HG03064 (cell line): ENCODE results near the gene RHOXF1.
"Not testable (repeated sequence)": the region's sequence is repeated elsewhere in the genome, so short reads cannot be mapped to it uniquely, and the experiment has no call there.

Experiments
- ATAC-seq: cut with Tn5 transposase; IDR thresholded peaks from one replicate; pipeline ENCODE4 v1.9.1; 2021; ENCODE audit warnings: low read depth; ENCODE audit not compliant: unreplicated experiment

The RHOXF1 gene

DNA sequence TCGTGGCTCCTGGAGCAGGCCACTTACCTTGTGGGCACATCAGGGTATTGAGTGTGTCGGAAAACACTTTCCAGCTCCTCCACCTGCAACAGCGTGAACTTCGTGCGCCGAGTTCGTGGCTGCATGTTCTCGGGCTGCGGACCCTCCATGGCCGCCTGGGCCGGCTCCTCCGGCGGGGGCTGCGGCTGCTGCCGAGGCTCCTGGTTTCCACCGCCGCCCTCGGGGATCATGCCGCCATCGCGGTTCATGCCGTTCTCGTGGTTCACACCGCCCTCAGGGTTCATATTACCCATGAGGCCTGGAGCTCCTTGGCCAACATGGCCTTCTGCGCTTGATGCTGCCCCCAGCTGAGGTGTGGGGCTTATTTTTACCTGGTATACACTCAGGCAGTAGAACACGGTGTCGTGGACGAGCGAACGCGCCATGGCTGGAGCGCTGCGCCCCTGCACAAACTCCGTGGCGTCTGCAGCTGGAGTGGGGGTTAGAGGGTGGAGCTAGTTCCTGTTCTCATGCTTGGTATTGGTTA, at the start of gene RHOXF1:
RHOXF1 (minus strand) TSS at position 476 of the 526 bp plus-strand sequence; CDS start at position 425, 51 bp downstream.
- ATAC-seq: no peak

DNA sequence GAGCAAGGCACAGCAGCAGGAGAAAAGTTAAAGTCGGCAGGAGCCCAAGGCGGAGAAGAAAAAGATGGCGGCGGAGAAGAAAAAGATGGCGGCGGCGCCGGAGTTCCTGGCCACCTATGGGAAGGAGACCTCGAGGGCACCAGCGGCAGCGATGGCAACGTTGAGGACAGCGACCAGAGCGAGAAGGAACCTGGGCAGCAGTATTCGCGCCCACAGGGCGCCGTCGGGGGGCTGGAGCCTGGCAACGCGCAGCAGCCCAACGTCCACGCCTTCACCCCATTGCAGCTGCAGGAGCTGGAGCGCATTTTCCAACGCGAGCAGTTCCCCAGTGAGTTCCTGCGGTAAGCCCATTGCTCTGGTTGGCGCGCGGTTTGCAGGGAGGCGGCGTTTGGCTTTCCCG, 43.4 kb upstream of the RHOXF1 start:
- not testable (repeated sequence) for ATAC-seq

GRCh38 chrX:120158313-120158712, 42.6 kb upstream of the RHOXF1 start, which contains the start of gene RHOXF2:
Gene RHOXF2 (plus strand): TSS chrX:120158613. CDS start chrX:120158751, 138 bp downstream.
- ATAC-seq: not testable (repeated sequence)

- ATAC-seq: not testable (repeated sequence)
Measured at GRCh38 chrX:120150109-120150744, 34.5 kb upstream of the RHOXF1 start.

GRCh38 chrX:120147537-120147936, 31.8 kb upstream of the RHOXF1 start:
- no peak for ATAC-seq

GRCh38 chrX:120146323-120146722, 30.6 kb upstream of the RHOXF1 start:
- ATAC-seq: not testable (repeated sequence)

DNA sequence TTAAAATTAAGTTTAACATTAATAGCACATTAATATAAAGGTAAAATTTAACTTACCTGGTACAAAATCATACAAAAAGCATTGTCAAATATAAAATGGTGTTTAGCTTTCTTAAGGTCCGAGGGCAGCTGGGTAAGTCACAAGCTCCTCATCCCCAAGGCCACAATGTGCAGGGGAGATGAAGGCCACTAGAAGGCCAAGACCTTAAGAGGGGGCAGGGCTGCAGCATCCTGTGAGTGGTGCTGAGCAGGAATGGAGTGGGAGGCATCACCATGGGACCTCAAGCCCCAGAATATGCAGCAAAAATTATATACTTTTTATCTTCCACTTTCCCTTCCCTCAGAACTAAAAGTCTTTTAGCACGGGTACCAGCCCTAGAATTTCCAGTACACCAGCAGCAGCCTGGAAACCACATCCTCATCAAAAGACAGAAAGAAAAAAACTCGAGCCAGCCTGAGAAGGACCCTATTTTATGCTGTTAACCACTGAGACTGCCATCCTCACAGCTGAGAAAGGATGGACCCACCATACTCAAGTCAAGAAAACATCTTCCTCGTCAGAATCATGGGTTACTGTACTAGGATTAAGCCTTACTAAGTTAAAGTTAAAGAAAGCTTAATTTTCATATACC, 29.7 kb upstream of the RHOXF1 start:
- ATAC-seq: no peak

- no peak for ATAC-seq
Measured at GRCh38 chrX:120144178-120144844, 28.6 kb upstream of the RHOXF1 start.

DNA sequence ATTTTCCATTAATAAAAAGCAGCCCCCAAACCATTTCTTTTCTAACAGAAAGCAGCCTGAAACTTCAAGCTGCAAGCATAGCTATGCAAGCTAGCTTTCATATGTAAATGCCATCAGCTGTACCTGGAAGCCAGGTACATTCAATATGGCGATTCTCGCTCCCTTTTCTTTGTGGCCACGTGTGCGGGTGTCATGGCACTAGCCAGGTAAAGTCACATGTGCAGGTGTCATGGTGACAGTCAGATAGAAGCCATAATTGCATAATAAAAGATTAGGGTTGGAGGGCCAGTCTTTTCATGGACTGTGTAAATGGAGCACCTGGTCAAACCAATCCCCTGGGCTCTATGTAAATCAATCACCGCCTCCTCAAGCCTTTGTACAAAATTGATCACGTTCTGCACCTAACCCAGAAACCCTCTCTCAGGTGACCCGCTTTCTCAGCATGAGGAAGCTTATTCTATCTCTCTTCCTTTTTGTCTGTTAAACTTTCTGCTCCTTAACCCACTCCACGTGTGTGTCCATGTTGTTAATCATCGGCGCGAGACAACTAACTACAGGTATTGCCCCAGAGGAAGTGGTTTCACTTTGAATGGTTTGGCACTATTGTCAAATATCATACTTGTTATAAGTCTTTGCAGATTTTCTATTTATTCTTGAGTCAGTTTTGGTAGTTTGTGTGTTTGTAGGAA, 24.7 kb upstream of the RHOXF1 start:
- no peak for ATAC-seq

DNA sequence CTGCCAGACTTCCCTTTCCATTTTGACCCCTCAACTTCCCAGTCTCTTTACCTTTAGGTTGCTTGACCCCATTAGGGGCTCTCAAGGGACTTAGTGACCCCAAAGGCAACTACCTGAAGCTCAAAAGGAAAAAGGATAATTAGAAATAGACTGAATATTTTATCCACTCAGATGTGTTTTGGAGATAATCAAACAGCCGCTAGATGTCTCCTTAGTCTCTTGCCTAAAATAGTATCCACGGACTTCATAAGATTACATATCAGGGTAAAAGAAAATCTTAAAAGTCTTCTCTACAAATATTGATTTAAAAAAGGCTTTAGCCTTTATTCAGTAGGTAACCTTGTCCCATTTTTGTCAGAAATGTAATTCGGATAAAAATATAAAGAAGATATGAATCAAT, 21.7 kb upstream of the RHOXF1 start:
- no peak for ATAC-seq

DNA sequence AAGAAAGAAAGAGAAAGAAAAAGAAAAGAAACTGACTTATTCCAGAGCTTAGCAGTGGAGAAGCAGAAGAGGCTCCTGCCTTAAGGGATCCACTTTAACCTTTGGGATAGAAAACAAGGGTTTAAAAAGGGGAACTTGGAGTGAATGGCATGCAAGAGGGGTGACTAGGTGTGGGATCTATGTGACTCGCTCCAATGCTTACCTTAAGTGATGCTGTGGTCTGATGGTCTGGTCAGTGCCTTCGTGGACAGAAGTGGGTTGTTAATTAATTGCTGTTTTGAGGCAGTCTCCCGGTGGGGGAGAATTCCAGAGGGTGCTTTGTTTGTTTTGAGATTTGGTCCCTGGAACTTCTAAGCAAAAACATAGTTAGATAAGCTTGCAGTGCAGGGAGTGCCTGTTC, 21.1 kb upstream of the RHOXF1 start:
- ATAC-seq: no peak

DNA sequence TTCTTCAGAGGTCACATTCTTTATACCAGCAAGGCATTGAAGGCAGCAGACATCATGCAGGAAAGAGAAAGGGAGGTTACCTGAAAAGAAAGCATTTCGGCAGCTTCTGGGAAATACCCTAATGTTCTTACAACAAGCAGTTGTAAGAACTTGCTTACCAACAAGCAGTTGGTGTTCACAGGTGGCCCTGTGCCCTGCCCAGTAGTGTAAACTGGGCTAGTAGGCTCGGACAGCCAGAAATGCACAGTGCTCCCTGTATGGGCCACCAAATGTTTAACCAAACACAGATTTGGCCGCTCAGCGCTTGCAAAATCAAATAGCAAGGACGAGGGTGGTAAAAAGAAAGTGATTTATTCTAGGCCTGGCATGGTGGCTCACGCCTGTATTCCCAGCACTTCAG, 20.4 kb upstream of the RHOXF1 start:
- no peak for ATAC-seq

DNA sequence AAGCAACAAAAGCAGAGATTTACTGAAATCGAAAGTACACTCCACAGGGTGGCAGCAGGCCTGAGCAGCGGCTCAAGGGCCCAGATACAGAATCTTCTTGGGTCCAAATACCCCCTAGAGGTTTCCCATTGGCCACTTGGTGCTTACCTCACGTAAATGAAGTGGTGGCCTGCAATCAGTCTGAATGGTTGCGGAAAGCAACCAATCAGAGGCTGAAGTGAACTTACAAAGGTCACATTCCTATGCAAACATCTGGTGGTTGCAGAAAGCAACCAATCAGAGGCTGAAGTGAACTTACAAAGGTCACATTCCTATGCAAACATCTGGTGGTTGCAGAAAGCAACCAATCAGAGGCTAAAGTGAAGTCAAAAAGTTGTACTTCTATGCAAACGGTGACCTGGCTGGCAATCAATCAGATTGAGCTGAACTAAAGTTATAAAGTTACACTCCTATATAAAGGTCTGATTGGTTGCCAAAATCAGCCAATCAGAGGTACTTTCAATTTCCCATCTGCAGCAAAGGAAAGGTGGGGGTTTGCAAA, 12.7 kb upstream of the RHOXF1 start:
- ATAC-seq: not testable (repeated sequence)

DNA sequence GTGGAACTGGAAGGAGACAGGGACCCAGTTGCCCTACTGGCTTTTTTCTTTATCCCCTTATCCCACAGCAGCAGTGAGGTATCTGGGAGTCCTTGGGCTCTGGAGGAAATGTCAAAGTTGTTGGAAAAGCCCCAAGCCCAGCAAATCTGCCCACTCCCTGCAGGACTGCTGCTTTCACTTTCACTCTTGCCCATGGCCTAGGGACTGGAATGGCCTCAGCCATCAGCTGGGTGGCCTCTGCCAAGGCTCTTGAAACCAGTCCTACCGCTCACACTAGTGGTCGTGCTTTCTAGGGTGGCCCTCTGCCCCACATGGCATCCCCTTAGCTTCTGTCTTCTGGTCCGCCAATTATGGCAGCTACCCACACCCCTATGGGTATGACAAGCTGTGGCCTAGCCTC, 9.7 kb upstream of the RHOXF1 start:
- no peak for ATAC-seq

DNA sequence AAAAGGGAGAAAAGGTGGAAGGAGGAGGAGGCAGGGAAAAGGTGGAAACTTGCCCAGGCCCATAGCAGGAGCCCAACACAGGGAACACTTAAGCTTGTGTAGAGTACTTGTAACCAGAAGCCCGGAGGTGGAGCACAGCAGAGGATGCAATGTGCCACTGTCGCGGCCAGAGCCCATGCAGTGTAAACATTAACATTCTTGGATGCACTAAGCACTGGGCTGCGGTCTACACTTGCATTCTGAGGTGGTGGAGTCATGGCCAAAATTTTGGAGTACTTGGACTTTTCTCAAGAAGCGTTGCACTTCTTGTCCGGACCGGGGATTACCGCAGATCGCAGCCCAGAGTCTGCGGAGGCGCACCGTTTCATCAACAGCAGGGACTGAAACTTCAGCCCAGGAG, 4.5 kb upstream of the RHOXF1 start:
- ATAC-seq: no peak

DNA sequence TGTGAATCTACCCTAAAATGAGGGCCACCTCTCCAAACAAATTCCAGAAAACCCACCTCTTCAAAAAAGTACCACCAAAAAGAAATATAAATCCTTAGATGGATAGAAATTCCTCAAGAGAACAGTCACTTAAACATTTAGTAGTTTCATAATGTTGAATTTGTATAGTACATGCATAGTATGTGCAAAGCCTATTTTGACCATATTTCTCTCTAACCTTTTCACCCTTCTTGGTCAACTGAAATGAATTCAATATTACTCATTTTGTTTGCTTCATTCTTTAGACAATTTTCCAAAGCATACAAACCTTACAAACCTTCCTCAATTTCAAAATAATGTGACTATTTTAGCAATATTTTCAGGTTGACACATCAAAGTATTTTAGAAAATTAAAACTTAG, 4.1 kb downstream of the RHOXF1 start:
- ATAC-seq: no peak

DNA sequence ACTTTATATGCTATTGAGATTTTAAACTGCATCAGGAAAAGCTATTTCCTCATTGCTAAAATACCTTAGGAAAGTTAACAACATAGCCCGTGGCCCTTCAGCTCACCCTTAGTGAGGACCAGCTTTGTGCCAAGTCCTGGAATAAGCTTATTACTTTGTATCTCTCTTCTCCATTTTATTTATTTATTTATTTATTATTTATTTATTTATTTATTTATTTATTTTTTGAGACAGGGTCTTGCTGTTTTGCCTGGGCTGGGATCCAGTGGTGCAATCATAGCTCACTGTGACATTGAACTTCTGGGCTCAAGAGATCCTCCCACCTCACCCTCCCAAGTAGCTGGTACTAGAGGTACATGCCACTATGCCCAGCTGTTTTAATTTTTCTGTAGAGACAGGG, 6.3 kb downstream of the RHOXF1 start:
- no peak for ATAC-seq

GRCh38 chrX:120104707-120105106, 11.0 kb downstream of the RHOXF1 start:
- not testable (repeated sequence) for ATAC-seq

DNA sequence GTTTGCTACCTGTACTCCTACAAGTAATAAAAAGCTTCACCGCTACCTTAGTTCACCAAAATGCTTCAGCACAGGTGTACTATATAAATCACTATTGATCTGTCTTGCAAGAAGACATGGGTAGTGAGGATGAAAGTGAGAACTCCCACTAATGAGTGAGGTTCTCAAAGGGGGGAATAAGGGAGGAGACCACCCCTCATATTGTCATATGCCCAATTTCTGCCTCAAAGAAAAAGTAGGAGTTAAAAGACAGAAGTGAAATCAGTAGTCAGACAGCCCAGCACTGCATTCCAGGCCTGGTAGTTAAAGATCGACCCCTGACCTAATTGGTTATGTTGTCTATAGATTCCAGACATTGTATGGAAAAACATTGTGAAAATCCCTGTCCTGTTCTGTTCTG, 14.7 kb downstream of the RHOXF1 start:
- not testable (repeated sequence) for ATAC-seq

GRCh38 chrX:120090208-120090607, 25.5 kb downstream of the RHOXF1 start:
- no peak for ATAC-seq
